BJ (cell line): ENCODE results near the gene EZR. TPM values are rescaled to one million over a fixed set of nuclear protein-coding genes. Genes with fewer than 3 reads are reported as not detected.

Experiments
- CTCF ChIA-PET: fragments of 350-600 bp; formaldehyde crosslinking; extraction: SDS; loops from one replicate; lab custom pipeline; 2021; ENCODE audit warnings: antibody characterized with exemption, inconsistent platforms; lab: Yijun Ruan, JAX
- POLR2A ChIA-PET: fragments of 300-600 bp; sonication (Branson Sonifier 250); formaldehyde crosslinking; extraction: SDS; loops from one replicate; lab custom pipeline; 2021; ENCODE audit warnings: antibody characterized with exemption; lab: Charles Lee
- DNase-seq: peaks from one replicate; pipeline ENCODE4 v3.0.0-alpha.2; 2011; ENCODE audit warnings: low read depth
- H3K27me3 ChIP-seq: 2 replicates; pipeline ENCODE4 v1.6.0; 2011; ENCODE audit warnings: low read length; ENCODE audit not compliant: control insufficient read depth, insufficient read depth
- H3K36me3 ChIP-seq: 2 replicates; pipeline ENCODE4 v1.5.1; 2011; ENCODE audit warnings: low read length; ENCODE audit not compliant: control insufficient read depth, insufficient read depth
- H3K4me3 ChIP-seq: 2 replicates; pipeline ENCODE4 v1.5.1; 2011; ENCODE audit warnings: low read depth, mild to moderate bottlenecking, control low read depth, low read length
- CTCF ChIP-seq: IDR thresholded peaks from 2 replicates; pipeline ENCODE4 v1.5.1; 2011; ENCODE audit warnings: low read depth, mild to moderate bottlenecking, control low read depth, inconsistent platforms, low read length, moderate library complexity; ENCODE audit not compliant: insufficient read depth
- polyA plus RNA-seq: library from polyadenylated mRNA; depleted of rRNA; stranded (reverse); fragments of >200 nt; gene quantifications from 2 replicates; pipeline ENCODE4 v1.2.3, GENCODE V29; 2011

Gene EZR
- polyA plus RNA-seq, 1 experiment: 117 TPM

GRCh38 chr6:158775832-158776231 is 43.3 kb downstream of the EZR start:
- peaks cover 27% of the 10 kb centered on the region for H3K36me3 ChIP-seq
- CTCF ChIA-PET: no interaction called here

GRCh38 chr6:158774717-158775449 is 44.3 kb downstream of the EZR start:
- POLR2A ChIA-PET: no interaction called here
- Histone ChIP-seq H3K36me3 (peaks cover 30% of the 10 kb centered on the region), H3K4me3 (no peak overlapping the region), H3K27me3 (no peaks in the 10 kb centered on the region)
- CTCF ChIA-PET: interaction anchor here (1.4 kb wide), 1 partner anchor 18 kb away, joined by 4 read pairs; no protein-coding TSS in a partner anchor
- no peak for DNase-seq
- no peak for TF ChIP-seq CTCF

More at GRCh38 chr6:158775832-158776231, 43.3 kb downstream of the EZR start:
- no peak for DNase-seq
- no peak for TF ChIP-seq CTCF
- H3K4me3 ChIP-seq: no peak overlapping the region
- H3K27me3 ChIP-seq: no peaks in the 10 kb centered on the region
- POLR2A ChIA-PET: no interaction called here

- no peak for DNase-seq
- TF ChIP-seq CTCF: no peak
- ChIA-PET CTCF (interaction anchor here (0.6 to 1.4 kb wide), 2 partner anchors 20 to 445 kb away, joined by 3 to 4 read pairs; no protein-coding TSS in a partner anchor), POLR2A (no interaction called here)
- peaks cover 40% of the 10 kb centered on the region for H3K36me3 ChIP-seq
- H3K27me3 ChIP-seq: no peaks in the 10 kb centered on the region
- no peak overlapping the region for H3K4me3 ChIP-seq
Measured at GRCh38 chr6:158773581-158774449, 45.4 kb downstream of the EZR start.

- CTCF ChIA-PET: interaction anchor here (1.0 kb wide), 2 partner anchors 9 to 17 kb away, joined by 3 read pairs; no protein-coding TSS in a partner anchor
- peak; percentile 29 for DNase-seq
- H3K36me3 ChIP-seq: peaks cover 45% of the 10 kb centered on the region
Measured at GRCh38 chr6:158772851-158773371, 46.3 kb downstream of the EZR start.

More at GRCh38 chr6:158772851-158773371, 46.3 kb downstream of the EZR start:
- Histone ChIP-seq H3K27me3 (no peaks in the 10 kb centered on the region), H3K4me3 (no peak overlapping the region)
- no peak for TF ChIP-seq CTCF
- POLR2A ChIA-PET: interaction anchor here (0.6 kb wide), 1 partner anchor 1178 kb away, joined by 13 read pairs; no protein-coding TSS in a partner anchor
